ENCODE data around the gene DPY19L1.
"Not testable (repeated sequence)": the region's sequence is repeated elsewhere in the genome, so short reads cannot be mapped to it uniquely, and the experiment has no call there.

DNA sequence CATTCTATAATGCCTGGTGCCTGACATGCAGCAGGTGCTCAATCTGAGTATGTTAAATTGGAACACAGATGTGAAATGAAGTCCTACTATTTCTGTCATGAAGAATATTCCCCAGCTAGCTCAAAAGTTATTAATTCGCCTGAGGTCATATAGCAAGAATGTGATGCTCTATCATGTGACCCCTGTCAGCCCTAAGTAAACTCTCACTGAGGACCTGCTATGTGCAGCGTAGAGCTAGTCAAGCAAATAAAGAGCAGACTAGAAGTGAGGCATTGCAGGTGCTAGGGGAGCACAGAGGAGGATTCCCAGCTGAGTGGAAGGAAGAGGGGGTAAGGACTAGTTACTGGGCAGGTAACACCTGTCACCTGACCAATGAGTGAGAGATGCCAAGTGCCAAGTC is 118.2 kb downstream of the DPY19L1 start:
- TF ChIP-seq, protein P1, sequence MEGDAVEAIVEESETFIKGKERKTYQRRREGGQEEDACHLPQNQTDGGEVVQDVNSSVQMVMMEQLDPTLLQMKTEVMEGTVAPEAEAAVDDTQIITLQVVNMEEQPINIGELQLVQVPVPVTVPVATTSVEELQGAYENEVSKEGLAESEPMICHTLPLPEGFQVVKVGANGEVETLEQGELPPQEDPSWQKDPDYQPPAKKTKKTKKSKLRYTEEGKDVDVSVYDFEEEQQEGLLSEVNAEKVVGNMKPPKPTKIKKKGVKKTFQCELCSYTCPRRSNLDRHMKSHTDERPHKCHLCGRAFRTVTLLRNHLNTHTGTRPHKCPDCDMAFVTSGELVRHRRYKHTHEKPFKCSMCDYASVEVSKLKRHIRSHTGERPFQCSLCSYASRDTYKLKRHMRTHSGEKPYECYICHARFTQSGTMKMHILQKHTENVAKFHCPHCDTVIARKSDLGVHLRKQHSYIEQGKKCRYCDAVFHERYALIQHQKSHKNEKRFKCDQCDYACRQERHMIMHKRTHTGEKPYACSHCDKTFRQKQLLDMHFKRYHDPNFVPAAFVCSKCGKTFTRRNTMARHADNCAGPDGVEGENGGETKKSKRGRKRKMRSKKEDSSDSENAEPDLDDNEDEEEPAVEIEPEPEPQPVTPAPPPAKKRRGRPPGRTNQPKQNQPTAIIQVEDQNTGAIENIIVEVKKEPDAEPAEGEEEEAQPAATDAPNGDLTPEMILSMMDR (conservative IDR thresholded peaks at IDR 0.05; ENCODE audit: low read depth, low read length) = not testable (repeated sequence)
- TF ChIP-seq EZH2 (IDR thresholded peaks at IDR 0.05; ENCODE audit: borderline replicate concordance, low read depth, low read length, poor library complexity, severe bottlenecking) = not testable (repeated sequence)

All from A673 (cell line).